Measurements from ENCODE around the gene LMAN1.

DNA sequence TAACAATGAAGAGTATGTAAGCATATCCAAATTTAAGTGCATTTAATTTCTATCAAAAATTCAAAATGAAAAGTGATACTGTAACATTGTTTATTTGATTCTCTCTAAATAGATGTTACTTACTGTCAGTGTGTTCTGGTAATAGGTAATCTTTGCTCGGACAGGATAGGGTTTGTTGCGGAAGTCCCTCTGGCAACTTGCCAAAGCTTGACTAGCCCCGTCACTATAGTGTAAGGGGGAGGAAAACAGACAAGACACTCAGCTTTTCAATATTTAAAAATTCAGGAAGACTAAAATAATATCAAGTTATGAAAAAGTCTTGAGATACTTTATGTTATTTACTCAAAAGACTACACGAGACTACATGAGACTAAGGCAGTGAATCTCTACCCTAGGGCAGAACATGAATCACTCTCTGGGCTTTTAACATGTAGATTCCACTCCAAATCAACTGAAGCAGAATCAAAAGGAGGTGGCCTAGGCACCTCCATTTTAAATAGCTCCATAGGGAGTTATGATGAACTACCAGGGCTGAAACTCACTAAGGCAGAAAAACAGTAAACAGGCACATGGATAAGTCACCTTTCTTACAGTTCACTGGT, 5.9 kb downstream of the LMAN1 start:
- TF ChIP-seq, protein P1, sequence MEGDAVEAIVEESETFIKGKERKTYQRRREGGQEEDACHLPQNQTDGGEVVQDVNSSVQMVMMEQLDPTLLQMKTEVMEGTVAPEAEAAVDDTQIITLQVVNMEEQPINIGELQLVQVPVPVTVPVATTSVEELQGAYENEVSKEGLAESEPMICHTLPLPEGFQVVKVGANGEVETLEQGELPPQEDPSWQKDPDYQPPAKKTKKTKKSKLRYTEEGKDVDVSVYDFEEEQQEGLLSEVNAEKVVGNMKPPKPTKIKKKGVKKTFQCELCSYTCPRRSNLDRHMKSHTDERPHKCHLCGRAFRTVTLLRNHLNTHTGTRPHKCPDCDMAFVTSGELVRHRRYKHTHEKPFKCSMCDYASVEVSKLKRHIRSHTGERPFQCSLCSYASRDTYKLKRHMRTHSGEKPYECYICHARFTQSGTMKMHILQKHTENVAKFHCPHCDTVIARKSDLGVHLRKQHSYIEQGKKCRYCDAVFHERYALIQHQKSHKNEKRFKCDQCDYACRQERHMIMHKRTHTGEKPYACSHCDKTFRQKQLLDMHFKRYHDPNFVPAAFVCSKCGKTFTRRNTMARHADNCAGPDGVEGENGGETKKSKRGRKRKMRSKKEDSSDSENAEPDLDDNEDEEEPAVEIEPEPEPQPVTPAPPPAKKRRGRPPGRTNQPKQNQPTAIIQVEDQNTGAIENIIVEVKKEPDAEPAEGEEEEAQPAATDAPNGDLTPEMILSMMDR (IDR thresholded peaks at IDR 0.05): no peak
- TF ChIP-seq POLR2A (IDR thresholded peaks at IDR 0.05): no peak

Measured in esophagus squamous epithelium (tissue), 4 donors.